ENCODE measurements around the gene IMMP2L.
A peak's percentile ranks its signal among the peaks of the same experiment; 100 is the strongest.

IMMP2L gene

GRCh38 chr7:111012799-111013675 lies 549.3 kb downstream of the IMMP2L start:
- H3K4me3 ChIP-seq (ENCODE audit: low read length) = no peak overlapping the region
- DNase-seq (ENCODE audit: low read depth) = peak; percentile 67
- no peak for TF ChIP-seq CTCF (IDR thresholded peaks at IDR 0.05; ENCODE audit: insufficient read depth, low read depth, low read length, missing control alignments)

GRCh38 chr7:111012149-111012548 lies 550.1 kb downstream of the IMMP2L start:
- peak; percentile 65 for DNase-seq (ENCODE audit: low read depth)
- TF ChIP-seq CTCF (IDR thresholded peaks at IDR 0.05; ENCODE audit: insufficient read depth, low read depth, low read length, missing control alignments) = no peak
- H3K4me3 ChIP-seq (ENCODE audit: low read length) = no peak overlapping the region

- no peak for TF ChIP-seq CTCF (IDR thresholded peaks at IDR 0.05; ENCODE audit: insufficient read depth, low read depth, low read length, missing control alignments)
- no peak for DNase-seq (ENCODE audit: low read depth)
- H3K4me3 ChIP-seq (ENCODE audit: low read length) = no peak overlapping the region
Observed at GRCh38 chr7:111011520-111011919, 550.8 kb downstream of the IMMP2L start.

GRCh38 chr7:111010798-111011197 lies 551.5 kb downstream of the IMMP2L start:
- no peak overlapping the region for H3K4me3 ChIP-seq (ENCODE audit: low read length)
- no peak for TF ChIP-seq CTCF (IDR thresholded peaks at IDR 0.05; ENCODE audit: insufficient read depth, low read depth, low read length, missing control alignments)
- DNase-seq (ENCODE audit: low read depth) = no peak

- H3K4me3 ChIP-seq (ENCODE audit: low read length) = no peak overlapping the region
- TF ChIP-seq CTCF (IDR thresholded peaks at IDR 0.05; ENCODE audit: insufficient read depth, low read depth, low read length, missing control alignments) = no peak
- no peak for DNase-seq (ENCODE audit: low read depth)
Observed at GRCh38 chr7:111009526-111010040, 552.7 kb downstream of the IMMP2L start.

GRCh38 chr7:111006691-111007090 lies 555.6 kb downstream of the IMMP2L start:
- TF ChIP-seq CTCF (IDR thresholded peaks at IDR 0.05; ENCODE audit: insufficient read depth, low read depth, low read length, missing control alignments) = no peak
- H3K4me3 ChIP-seq (ENCODE audit: low read length) = no peak overlapping the region
- no peak for DNase-seq (ENCODE audit: low read depth)
